GM18498 (cell line): ENCODE results near the gene CYB5D1.
A peak's percentile ranks its signal among the peaks of the same experiment; 100 is the strongest.
"Not testable (repeated sequence)": the region's sequence is repeated elsewhere in the genome, so short reads cannot be mapped to it uniquely, and the experiment has no call there.

Experiments used
- ATAC-seq: cut with Tn5 transposase; IDR thresholded peaks from one replicate; pipeline ENCODE4 v1.9.1; 2021; ENCODE audit warnings: mild to moderate bottlenecking, moderate library complexity; ENCODE audit not compliant: unreplicated experiment

The CYB5D1 gene, protein sequence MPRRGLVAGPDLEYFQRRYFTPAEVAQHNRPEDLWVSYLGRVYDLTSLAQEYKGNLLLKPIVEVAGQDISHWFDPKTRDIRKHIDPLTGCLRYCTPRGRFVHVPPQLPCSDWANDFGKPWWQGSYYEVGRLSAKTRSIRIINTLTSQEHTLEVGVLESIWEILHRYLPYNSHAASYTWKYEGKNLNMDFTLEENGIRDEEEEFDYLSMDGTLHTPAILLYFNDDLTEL

GRCh38 chr17:7857713-7858521 is at the start of gene CYB5D1:
CYB5D1 (plus strand) TSS chr17:7858003; CDS start chr17:7858135, 132 bp downstream.
- peak; percentile 46 for ATAC-seq

DNA sequence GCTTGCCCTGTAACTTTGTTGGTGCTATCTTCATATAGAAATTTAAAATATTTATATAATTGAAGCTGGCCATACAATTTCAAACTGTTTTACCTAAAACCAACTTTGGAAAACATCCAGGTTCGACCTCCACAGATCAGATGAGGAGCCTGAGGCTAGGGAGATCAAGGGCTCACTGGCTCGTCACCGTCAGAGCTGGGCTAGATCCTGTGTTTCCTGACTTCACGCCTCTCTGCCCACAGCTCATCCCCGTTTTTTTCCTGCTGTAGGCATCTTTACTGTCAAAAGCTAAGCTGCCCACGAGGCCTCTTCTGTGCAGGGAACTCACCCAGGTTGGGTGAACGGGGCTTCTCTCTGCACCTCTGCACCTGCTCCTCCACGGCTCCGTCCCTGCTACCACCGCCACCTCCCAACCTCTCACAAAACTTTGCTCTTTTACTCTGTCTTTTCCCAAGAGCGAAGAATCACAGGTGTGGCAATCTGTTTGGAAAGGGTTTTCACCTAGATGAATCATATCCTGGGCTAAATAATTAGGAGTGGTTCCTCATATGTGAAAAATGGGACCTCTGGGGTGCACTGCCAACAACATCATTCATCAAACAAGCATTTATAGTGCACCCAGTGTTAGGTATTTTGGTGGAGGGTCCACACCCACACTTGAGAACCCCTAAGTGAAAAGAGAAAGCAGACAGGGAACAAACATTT is 48.6 kb upstream of the CYB5D1 start:
- no peak for ATAC-seq

DNA sequence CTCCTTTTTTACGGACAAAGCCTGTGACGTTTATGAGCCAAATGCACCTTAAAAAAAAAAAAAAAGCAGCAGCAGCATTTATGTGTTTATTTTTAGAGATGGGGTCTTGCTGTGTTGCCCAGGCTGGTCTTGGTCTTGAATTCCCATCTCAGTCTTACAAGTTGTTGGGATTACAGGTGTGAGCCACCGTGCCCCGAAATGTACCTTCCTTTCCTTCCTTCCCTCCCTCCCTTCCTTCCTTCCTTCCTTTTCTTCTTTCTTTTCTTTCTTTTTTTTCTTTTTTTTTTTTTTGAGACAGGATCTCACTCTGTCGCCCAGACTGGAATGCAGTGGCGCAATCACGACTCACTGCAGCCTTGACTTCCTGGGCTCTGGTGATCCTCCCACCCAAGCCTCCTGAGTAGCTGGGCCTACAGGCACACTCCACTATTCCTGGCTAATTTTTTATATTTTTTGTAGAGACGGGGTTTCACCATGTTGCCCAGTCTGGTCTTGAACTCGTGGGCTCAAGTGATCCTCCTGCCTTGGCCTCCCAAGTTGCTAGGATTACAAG is 47.9 kb upstream of the CYB5D1 start:
- ATAC-seq = not testable (repeated sequence)

DNA sequence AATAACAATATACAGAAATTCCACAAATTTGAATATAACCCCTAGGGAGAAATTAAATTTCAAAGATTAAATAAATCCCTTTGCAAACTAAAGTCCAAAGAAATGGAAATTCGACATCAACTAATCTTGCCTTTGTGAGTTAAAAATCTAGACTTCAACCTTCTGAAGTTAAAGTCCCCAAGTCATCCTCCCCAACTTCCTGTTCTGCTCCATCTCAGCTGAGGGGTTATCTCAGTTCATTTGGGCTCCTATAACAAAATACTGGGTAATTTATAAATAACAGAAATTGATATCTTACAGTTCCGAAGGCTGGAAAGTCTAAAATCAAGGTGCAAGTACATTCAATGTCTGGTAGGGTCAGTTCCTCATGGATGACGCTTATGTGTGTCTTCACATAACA is 46.6 kb upstream of the CYB5D1 start:
- no peak for ATAC-seq

GRCh38 chr17:7814969-7815368 is 42.8 kb upstream of the CYB5D1 start:
- ATAC-seq = no peak

DNA sequence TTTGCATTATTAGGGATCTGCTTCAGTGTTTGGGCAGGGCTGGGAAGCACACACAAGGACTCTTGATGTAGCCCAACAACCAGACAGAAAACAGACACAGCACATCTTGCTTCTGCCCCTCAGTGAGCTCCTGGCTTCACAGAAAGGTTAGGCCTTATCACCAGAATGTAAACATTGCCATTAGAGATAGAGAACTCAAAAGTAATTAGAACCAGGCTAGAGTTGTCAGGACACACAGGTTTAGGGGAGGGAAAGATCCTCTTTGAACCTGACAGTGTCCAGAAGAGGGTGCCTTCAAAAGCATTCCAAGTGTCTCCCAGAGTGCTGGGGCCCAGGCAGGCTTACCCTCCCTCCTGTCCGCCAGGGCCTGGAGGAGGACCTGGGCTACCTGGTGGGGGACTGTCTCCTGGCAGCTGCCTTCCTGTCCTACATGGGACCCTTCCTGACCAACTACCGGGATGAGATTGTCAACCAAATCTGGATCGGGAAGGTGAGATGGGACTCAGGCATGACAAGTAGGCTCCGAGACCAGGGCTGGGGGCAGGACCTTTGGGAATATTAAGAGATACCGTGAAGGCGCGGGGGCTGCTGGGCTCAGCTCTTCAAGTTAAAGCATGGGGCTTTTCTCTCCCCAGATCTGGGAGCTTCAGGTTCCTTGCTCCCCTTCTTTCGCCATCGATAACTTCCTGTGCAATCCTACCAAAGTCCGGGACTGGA is 40.7 kb upstream of the CYB5D1 start:
- no peak for ATAC-seq

DNA sequence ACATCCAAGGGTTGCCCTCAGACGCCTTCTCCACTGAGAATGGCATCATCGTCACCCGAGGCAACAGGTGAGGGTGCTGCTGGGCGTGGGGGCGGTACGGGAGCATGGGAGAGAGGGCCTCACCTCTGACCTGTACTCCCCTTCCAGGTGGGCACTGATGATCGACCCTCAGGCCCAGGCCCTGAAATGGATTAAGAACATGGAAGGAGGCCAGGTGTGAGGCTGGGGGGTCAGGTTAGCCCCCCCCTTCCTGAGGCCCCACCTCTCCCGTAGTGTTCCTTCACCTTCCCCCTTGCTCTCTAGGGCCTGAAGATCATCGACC is 40.2 kb upstream of the CYB5D1 start:
- ATAC-seq = no peak

GRCh38 chr17:7818026-7818425 is 39.8 kb upstream of the CYB5D1 start:
- ATAC-seq = no peak

DNA sequence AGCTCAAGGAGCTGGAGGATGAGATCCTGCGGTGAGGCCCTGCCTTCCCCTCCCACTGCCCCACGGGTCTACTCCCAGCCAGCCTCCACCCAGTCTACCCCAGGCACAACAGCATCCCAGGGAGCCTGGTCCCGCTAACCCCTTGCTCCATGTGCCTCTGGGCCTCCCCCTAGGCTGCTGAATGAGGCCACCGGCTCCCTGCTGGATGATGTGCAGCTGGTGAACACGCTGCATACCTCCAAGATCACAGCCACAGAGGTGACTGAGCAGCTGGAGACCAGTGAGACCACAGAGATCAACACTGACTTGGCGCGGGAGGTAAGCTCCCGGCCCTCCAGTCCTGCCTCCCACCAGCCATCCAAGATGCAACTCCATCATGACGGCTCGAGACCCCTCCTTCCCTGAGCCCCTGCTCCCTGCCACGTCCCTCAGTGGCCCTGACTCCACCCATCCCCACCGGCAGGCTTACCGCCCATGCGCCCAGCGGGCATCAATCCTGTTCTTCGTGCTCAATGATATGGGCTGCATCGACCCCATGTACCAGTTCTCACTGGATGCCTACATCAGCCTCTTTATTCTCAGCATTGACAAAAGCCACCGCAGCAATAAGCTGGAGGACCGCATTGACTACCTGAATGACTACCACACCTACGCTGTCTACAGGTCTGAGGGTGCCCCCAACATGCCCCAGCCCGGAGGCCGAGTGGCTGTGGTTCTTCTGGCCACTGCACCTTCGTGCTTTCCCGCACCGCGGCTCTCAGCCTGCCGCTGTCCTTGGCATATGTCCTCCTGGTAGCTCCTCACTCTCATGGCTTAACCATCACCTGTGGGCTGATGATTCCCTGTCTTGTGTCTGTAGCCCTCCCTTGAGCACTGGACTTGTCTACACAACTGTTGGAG is 38.8 kb upstream of the CYB5D1 start:
- no peak for ATAC-seq

- ATAC-seq = no peak
These were observed 37.6 kb upstream of the CYB5D1 start for GRCh38 chr17:7820231-7820630.

DNA sequence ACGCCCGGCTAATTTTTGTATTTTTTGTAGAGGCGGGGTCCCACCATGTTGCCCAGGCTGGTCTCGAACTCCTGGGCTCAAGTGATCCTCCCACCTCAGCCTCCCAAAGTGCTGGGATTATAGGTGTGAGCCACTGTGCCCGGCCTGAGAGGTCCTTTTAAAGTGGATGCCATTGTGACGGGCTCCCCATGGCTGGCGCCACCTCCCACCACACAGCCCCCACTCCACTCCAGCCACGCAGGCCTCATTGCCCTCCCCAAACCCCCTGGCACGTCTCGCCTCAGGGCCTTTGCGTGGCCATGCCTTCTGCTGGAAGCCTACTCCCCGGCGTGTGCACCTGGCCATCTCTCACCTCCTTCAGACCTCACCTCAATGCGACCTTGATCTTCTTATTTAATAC is 35.7 kb upstream of the CYB5D1 start:
- ATAC-seq = no peak

DNA sequence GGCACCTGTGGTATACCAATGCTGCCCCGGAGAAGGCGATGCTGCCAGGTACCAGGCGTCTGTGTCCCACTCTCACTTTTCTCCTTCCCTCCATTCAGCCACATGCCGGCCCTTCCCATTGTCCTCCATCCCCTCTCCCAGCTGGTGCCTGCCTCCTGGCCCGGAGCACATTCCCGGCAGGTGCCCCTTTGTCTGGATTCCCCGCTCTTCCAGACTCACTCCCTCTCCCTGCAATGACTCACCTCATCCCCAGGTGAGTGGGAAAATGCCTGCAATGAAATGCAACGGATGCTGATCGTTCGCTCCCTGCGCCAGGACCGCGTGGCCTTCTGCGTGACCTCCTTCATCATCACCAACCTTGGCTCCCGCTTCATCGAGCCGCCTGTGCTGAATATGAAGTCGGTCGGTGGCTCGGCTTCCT is 34.2 kb upstream of the CYB5D1 start:
- ATAC-seq = no peak

GRCh38 chr17:7824021-7824924 is 33.5 kb upstream of the CYB5D1 start:
- ATAC-seq = no peak

GRCh38 chr17:7825206-7825990 is 32.4 kb upstream of the CYB5D1 start:
- no peak for ATAC-seq

DNA sequence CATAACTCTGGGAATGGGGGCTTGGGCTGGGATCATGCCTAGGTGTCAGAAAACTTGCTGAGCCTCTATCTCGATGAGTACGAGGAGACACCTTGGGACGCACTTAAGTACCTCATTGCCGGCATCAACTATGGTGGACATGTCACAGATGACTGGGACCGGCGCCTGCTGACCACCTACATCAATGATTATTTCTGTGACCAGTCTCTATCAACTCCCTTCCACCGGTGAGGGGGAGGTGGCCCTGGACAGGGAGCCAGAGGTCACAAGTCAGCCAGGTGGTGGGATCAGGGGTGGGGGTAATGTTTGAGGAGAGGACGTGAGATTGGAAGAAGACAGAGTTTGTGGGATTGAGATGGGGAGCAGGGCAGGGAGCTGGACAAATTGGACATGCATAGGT is 27.2 kb upstream of the CYB5D1 start:
- no peak for ATAC-seq

GRCh38 chr17:7831233-7831632 is 26.6 kb upstream of the CYB5D1 start:
- ATAC-seq = no peak

DNA sequence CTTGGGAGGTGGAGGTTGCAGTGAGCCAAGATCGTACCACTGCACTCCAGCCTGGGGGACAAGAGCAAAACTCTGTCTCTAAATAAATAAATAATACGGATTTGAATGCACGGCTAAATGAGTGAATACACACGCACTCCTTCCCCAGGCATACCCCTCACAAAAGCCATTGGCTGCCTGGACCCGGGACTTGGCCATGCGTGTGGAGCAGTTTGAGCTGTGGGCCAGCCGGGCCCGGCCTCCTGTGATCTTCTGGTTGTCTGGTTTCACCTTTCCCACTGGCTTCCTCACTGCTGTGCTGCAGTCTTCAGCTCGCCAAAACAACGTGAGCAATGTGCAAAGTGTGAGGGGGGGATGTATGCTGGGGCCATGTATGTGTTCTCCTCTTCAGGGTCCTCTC is 25.4 kb upstream of the CYB5D1 start:
- ATAC-seq = no peak
